Measurements from ENCODE around the gene CEP72.
"Not testable (repeated sequence)": the region's sequence is repeated elsewhere in the genome, so short reads cannot be mapped to it uniquely, and the experiment has no call there.

CEP72 gene

DNA sequence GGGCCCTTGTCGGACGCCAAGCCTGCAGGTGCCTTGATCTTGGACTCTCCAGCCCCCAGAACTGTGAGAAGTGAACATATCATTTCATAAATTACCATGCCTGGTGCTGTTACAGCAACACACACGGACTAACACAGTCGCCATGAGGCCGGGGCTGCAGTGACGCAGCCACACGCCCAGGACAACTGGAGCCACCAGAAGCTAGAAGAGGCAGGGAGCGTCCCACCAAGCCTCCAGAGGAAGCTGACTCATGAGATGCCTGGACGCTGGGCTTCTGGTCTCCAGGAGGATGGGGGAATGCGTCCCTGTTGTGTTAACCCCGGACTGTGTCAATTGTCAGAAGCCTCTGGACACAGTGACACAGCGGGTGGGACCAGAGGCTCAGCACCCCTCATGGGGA lies 74.8 kb downstream of the CEP72 start:
- not testable (repeated sequence) for DNase-seq

DNA sequence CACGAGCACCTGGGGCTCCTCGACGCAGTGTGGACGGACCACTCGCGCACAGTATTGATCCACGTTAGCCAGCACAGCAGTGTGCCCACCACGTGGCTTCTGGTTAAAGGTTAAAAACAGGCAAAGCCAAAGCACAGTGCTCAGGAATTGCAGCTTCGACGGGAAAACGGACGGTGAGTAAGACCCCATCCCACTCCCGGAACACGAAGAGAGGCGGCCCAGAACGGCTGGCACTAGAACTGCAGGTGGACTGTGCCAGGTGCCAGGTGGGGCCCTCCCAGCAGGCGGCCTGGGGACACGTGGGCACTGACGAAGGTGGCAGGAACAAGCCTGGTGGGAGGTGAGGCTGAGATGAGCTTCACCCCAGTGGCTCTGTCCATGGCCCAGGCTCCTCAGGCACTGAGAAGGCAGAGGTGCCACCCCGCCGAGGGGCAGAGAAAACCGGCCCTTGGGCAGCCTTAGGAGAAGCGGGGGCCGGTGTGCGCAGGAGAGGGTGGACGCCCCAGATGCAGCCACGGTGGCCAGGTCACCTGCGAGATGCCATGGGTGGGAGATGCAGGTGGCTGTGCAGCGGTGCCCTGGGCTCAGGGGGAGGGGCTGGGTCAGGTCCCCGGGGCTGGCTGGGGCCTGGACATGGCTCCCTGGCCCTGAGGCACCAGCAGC lies 76.3 kb downstream of the CEP72 start:
- not testable (repeated sequence) for DNase-seq

DNA sequence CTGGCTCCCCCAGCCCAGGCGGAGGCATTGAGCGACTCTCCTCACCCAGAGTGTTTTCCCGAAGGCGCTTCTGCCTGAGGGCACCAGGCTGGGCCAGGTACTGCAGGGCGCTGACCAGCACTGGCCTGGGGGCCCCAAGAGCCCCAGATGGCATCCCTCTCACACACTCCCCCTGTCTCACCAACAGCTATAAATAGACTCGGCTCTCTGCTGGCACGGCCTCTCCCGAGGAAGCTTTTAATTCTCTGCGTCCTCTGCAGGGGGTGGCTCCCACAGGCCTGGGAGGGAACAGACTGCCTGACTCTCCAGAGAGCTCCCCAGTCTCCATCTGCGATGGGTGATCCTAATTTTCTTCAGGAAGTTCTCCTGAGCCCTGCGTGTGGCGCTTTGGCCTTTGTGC lies 78.2 kb downstream of the CEP72 start:
- not testable (repeated sequence) for DNase-seq

DNA sequence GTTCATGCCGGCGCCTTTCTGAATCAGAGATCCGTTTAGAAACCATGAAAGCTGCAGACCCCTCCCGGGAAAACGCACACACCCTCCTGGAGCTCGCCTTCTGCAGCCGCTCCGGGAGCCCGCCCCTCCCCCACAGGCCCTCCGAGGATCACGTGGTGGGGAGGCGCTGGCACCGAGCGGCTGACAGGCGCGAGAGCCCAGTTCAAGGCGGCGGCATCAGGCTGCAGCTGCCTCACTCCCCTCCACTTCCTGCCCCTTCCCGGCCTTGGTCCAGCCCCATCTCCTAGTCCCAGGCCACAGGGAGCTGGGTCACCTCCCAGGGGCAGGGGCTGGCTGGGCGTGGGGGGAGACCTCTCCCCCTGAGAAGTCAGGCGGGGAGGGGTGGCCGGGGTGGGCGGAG lies 78.9 kb downstream of the CEP72 start:
- DNase-seq = not testable (repeated sequence)

GRCh38 chr5:691817-692528 lies 79.8 kb downstream of the CEP72 start:
- DNase-seq = no peak

GRCh38 chr5:692529-693041 lies 80.4 kb downstream of the CEP72 start:
- not testable (repeated sequence) for DNase-seq

- DNase-seq = peak; percentile 65
Observed at GRCh38 chr5:693271-694041, 81.3 kb downstream of the CEP72 start, which contains the start of gene TPPP. TPPP (minus strand) TSS chr5:693352; CDS start chr5:678060, 15,292 bp downstream.

- not testable (repeated sequence) for DNase-seq
Observed at GRCh38 chr5:694042-694431, 81.9 kb downstream of the CEP72 start.

GRCh38 chr5:695475-695874 lies 83.3 kb downstream of the CEP72 start:
- not testable (repeated sequence) for DNase-seq

DNA sequence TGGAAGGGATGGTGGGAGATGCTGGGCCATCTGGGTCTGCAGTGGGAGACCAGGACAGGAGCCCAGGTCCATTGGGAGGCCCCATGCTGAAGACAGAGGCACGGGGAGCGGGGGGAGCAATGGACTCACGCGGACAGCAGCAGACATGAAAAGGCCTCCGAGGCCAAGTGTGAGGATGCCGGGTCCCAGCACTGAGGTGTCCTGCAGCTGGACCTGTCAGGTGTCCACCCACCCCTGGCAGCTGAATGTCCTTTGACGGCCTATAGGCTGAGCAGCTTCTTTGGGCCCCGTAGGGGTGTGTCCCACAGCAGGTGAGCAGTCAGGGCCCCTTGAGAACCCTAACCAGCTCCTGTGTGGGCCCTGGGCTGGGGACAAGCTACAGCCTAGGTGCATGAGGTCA lies 84.1 kb downstream of the CEP72 start:
- not testable (repeated sequence) for DNase-seq

DNA sequence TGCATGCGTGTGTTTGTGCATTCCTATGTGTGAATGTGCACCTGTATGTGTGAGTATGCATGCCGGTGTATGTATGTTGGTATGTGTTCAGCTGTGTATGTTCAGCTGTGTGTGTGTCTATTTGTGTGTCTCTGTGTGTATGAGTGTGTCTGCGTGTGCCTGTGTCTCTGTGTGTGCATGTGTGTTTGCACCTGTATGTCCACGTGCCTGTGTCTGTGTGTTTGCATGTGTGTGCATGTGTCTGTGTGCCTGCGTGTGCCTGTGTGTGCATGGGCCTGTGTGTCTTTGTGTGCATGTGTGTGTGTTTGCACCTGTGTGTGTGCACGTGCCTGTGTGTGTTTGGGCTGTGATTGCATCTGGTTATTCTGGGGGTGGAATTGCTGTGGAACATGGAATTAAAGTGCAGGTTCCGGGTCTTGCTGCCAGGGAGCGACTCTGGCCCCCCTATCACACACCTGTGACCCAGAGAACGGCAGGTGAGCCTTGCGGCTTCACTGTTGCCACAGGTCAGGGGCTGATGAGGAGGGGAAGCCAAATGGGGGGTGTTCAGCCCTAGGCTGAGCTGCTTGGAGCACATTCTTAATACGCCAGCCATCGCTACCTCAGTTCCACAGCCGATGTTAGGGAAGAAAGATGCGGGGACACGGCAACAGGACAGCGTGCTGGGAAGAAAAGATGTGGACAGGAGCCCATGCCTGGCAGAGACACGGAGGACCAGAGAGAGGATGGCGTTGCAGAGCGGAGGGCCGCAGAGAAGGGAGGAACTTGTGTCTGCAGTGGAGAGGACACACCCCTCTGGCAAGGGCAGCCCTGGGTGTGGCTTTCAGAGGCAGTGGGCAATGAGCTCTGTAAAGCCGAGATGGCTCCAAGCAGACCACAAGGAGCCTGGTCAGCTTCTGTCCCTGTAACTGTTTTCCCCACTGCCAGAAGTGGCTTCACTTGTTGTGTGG lies 84.9 kb downstream of the CEP72 start:
- DNase-seq = not testable (repeated sequence)
